Limb (tissue), 2 donors: ENCODE results near the gene TRIO.
A peak's percentile ranks its signal among the peaks of the same experiment; 100 is the strongest.

ENCODE experiments used
- DNase-seq, 2 donors: peaks; one replicate each; pipeline ENCODE4 v3.0.0-alpha.2; 2016; ENCODE audit errors: extremely low spot score in 2 of 2

TRIO gene

DNA sequence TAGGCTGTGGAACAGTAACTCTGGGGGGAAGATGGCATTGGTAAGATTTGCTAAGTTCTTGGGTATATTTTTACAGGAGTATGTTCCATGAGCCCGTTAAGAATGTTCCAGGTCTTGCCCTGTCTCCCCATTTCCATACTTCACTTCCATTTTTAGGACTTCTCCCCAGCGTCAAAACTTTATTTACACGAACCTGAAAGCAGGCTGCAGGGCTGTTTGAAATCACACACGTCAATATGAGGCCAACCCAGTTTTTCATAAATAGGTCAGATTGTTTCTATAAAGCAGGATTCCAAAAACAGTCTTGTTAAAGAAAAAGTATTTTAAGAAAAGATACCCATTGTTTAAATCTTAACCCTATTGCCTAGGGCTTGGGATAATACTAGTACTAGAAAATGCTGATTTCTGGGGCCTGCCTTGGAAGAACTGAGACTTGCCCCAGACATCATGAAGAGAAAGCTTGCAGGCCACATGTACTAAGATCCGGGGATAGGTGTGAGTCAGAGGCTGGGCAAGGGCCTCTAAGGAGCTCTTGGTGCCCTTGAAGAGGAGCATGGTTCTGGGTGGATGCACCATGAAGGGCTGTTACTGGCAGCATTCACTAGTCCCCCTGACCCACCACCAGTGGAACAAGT lies 24.2 kb downstream of the TRIO start:
- DNase-seq: no peak

DNA sequence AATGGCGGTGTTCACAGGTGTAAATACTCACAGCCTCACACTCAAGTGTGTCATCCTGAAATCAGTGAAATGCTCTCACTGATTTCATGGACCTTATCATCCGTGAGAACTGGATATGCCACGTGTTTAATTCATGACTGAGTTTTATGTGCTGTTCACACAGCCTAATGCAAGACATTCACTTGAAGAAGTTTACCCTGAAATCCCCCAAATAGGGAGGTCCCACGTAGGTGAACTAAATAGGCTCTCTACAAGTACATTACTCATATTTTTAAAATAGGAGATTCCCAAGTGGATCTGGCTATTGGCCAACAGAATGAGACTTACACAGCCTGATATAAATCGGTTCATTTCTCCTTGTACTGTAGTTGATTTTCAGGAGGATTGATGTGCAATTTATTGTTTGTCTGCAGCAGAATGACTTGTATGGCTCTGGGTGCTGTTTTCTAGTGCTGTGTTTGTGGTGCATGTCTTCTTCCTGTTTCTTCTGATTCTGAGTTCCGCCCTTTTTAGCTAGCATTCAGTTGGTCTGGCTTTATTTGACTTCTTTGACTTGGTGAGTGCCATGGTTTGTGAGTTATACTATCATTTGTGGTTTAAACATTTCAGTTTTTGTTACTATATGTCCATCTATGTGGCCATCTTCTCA lies 25.1 kb downstream of the TRIO start:
- DNase-seq: no peak

DNA sequence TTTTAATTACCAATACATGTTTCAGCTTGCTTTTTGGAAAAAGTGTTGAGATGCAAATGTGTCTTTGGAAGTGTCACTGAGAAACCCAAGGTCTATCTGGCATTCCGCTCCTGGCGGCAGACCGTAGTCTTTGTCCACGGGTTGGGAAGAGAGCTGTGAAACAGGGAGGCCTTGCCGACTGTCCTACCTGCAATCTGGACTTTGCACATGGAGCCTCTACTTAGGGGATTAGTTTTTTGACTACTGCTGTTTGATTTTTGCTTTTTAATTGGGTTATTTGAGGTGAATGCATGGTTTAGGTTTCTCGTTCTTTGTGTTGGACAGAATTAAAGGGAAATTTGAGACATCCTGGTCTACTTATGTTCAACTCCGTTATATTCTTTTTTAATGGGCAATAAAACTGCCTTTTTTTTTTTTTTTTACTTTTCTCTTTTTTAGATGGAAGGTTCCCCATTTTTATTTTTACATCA lies 25.7 kb downstream of the TRIO start:
- DNase-seq: no peak

- DNase-seq: no peak
Measured at GRCh38 chr5:14171046-14171445, 27.9 kb downstream of the TRIO start.

DNA sequence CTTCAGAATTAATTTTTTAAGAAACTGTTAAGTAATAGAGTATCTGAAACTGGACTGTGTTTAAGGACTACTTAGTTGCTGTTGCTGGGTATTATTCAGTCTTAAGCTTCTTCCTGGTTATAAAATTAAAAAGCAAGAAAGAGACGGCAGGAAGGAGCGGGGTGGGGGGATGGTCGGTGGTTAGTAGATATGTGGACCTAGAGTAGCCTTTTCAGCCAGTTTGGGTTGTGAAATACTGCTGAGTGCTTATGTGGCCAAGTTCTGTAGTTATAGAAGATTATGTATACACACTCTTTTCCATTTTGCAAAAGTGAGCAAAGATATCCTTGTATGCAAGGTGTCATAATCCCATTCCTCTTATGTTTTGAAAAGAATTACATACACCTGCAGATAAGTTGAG lies 28.5 kb downstream of the TRIO start:
- no peak for DNase-seq

DNA sequence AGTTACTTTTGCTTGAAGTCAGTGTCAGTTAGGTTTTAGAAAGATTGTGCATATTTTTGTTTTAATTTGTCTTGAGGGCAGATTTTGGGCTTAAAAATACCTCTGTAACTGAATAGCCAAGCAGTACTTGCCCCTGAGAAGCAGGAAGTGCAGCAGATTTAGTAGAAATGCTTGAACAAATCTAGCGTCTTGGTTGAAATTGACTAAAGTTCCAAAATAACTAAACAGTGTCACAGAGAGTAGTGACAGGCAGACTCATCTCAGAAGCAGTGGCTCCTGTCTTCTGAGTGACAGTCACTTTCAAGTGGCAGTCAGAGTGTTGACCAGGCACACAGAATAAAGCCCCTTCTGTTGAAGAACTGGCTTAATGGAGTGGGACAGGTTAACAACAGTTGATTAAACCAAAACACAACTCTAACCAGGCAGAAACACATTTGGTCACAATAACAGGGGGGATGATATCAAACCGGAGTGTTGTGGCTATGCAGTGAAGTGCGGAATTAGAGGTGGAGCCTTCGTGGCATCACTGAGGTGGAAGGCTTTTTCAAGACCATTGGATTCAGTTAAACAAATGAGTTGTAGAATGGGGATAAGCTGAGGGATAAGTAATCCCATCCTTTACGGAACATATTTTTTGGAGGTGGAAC lies 29.1 kb downstream of the TRIO start:
- DNase-seq: no peak

GRCh38 chr5:14173377-14174229 lies 30.5 kb downstream of the TRIO start:
- no peak for DNase-seq

- DNase-seq: no peak
Measured at GRCh38 chr5:14174230-14174636, 31.1 kb downstream of the TRIO start.

GRCh38 chr5:14175381-14175780 lies 32.2 kb downstream of the TRIO start:
- DNase-seq: no peak

GRCh38 chr5:14176888-14177287 lies 33.7 kb downstream of the TRIO start:
- DNase-seq: no peak

GRCh38 chr5:14177634-14178033 lies 34.5 kb downstream of the TRIO start:
- DNase-seq: no peak

- no peak for DNase-seq
Measured at GRCh38 chr5:14178091-14178490, 34.9 kb downstream of the TRIO start.

GRCh38 chr5:14178671-14179211 lies 35.6 kb downstream of the TRIO start:
- peak in 1 of 2 donors; percentile 50 for DNase-seq

- no peak for DNase-seq
Measured at GRCh38 chr5:14179446-14179845, 36.3 kb downstream of the TRIO start.

GRCh38 chr5:14180437-14180836 lies 37.3 kb downstream of the TRIO start:
- no peak for DNase-seq

DNA sequence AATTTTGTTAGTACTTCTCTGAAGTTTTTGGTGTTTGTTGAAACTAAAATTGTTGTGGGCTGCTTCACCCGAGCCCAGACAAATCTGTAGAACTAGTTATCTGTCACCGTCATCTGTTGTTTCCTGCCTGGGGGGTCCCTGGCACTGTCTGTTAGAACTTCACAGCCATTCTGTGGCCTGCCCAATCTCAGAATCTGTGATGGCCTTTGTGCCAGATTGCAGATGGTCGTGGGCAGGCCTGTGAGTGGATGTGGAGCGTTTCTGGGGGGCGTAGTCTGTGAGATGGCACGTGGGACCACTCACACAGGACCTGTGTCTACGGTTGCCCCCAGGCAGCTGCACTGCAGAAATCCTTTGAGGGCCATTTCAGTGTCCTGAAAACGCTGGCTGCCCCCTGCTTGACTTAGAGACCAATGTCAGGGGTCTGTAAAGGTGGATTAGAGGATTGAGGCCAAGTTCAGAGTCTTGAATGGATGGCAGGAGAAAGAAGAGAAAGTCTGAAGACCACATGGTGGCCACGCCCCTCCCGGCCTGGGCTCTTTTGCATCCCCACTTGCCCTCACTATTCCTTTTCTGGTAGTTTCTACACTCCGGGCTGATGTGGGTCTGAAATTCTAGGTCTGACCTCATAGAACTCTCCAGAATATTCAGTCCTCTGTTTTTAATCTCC lies 38.3 kb downstream of the TRIO start:
- DNase-seq: no peak

- DNase-seq: no peak
Measured at GRCh38 chr5:14182761-14183160, 39.6 kb downstream of the TRIO start.

- DNase-seq: no peak
Measured at GRCh38 chr5:14183187-14183939, 40.2 kb downstream of the TRIO start.

- DNase-seq: no peak
Measured at GRCh38 chr5:14184082-14184481, 40.9 kb downstream of the TRIO start.

GRCh38 chr5:14184725-14185124 lies 41.6 kb downstream of the TRIO start:
- no peak for DNase-seq
